Fibroblast of skin of abdomen (primary cell): ENCODE data around the gene CBR4.
A peak's percentile ranks its signal among the peaks of the same experiment; 100 is the strongest.

Experiments
- DNase-seq: peaks from one replicate; pipeline ENCODE4 v3.0.0-alpha.2; 2013

Gene CBR4

DNA sequence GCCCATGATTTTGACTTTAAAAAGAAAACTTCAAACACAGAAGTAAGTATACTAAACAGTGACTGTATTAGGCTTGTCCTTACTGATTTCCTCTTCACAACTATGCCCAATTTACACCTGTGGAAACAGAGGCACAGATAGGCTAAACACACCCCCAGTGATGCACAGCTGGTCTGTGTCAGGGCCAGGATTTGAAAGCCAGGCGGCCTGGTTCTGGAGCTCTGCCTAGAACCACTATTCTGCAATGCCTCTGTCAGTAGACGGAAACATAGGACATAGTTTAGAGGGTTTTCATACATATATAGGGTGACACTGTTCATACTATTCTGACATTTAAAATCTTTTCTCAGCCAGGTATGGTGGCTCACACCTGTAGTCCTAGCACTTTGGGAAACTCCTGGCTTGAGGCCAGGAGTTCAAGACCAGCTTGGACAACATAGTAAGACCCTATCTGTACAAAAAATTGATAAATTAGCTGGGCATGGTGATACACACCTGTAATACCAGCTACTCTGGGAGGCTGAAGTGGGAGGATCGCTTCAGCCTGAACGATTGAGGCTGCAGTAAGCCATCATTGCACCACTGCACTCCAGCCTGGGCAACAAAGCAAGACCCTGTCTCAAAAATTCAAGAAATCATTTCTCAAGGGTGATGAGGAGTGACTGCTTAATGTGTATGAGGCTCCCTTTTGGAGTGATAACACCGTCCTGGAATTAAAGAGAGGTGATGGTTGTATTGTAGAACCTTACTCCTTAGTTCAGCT lies 23.0 kb upstream of the CBR4 start:
- no peak for DNase-seq

DNA sequence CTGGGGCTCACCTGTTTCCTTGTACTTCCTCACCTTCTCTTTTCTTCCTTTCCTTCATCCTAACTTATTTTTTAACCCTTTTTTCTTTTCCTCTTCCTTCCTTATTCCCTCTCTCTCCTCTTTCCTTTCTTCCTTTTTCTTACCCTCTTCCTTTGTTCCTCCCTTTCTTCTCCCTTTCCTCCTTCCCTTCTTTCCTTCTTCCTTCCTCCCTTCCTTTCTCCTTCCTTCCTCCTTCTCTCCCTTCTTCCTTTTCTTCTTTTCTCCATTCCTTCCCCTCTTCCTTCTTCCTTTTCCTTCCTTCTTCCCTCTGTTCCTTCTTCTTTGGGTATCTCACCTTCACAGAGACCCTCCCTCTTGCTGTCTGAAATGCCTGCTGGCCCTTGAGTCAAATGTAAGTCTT lies 22.1 kb upstream of the CBR4 start:
- no peak for DNase-seq

DNA sequence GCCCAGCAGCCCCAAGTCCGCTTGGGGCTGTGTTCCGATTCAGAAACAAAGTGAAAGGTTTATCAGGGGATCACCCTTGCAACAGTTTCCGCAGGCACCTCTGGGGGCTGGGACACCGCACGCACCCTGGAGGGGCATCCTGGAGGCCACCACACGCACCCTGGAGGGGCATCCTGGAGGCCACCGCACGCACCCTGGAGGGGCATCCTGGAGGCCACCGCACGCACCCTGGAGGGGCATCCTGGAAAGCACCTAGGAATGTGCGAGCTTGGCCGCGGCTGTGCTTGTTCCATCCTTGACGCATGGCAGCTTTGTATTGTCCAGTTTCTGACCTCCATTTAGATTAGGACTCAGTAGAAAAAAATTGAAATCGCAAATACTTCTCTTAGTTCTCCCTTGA lies 21.3 kb upstream of the CBR4 start:
- DNase-seq: no peak

DNA sequence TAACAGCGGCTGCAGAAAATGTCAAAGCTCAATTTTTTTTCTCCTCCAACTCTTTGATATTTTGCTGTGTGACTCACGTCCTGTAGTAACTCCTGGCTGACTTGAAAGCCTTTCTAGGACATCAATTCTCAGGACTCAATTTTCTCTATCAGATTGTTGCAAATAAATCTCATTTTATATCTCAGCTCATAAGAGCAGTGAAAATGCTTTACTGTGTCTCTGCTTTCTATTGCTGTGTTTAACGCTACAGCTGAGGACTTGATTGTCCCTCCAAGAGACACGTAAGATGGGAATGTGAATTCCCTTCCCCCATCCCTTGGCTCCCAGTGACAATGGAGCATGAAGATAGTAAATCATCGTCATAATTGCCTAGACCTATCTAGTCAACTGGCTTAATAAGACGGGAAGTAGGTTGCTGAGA lies 20.5 kb upstream of the CBR4 start:
- peak; percentile 18 for DNase-seq

DNA sequence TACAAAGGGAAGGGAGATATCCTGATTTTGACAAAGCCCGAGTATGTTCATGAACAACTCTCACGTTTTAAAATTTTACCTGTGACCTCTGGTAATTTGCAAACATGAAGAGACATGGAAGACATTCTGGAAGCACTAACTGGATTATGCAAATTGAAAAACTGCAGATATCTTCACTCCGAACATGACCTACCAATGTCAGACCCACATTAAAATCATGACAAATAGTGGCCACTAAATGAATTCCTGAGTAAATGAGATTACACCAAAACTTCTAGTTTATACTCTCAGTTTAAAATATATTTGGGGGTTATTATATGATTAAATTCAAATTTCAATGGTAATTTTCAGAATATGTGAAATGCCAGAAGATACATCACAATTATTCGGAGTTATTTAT lies 19.9 kb upstream of the CBR4 start:
- no peak for DNase-seq

- DNase-seq: no peak
Measured at GRCh38 chr4:169027663-169028062, 17.6 kb upstream of the CBR4 start.

DNA sequence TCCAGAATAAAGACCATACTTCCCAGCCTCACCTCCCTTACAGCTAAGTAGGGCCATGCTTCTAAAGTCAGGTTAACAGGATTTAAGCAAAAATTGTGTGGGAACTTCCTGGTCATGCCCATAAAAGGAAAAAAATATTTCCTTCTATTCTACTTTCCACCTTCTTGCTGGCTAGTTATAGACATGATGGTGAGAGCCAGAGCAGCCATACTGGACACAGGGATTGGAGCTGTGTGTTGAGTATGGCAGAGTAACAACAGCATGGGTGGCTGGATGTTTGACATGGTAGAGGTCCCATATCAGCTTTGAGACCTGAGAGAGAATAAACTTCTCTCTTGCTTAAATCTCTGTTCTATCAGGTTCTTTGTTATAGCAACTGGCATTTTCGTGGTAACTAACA lies 15.1 kb upstream of the CBR4 start:
- DNase-seq: no peak

DNA sequence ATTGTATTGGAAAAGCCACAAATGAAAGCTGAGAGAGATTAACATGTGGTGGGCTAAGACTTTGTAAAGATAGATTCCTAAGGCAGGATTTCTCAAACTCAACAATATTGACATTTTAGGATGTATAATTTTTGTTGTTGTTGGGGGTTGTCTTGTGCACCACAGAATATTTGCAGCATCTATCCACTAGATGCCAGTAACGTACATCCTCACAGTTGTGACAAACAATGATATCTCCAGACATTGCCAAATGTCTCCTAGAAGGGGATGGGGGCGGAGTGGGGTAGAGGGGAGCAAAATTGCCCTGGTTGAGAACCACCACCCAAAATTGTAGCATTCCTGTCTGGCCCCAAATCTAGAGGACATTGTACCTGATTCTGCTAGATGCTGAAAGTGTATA lies 14.7 kb upstream of the CBR4 start:
- DNase-seq: peak; percentile 48

GRCh38 chr4:169018406-169018805 lies 8.4 kb upstream of the CBR4 start:
- DNase-seq: no peak

GRCh38 chr4:169017971-169018370 lies 7.9 kb upstream of the CBR4 start:
- DNase-seq: no peak

- DNase-seq: no peak
Measured at GRCh38 chr4:169015186-169015623, 5.2 kb upstream of the CBR4 start.

DNA sequence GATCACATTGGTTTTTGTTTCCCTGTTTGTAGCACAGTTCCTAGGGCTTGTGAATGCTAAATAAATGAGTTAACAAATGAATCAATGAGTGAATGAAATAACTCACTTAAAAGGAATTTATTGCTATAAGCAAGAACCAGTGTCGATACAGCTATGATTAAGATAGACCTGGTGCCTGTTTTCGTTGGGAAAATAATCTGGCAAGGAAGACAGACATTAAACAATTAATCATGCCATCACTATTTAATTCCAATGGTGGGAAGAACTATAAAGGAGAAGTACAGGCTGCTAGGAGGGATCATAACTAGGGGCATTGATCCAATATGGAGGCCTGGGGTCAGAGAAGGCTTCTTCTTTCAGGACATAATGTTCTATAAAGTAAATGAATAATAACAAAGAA lies 4.5 kb upstream of the CBR4 start:
- peak; percentile 28 for DNase-seq

GRCh38 chr4:169013396-169013795 lies 3.3 kb upstream of the CBR4 start:
- no peak for DNase-seq

DNA sequence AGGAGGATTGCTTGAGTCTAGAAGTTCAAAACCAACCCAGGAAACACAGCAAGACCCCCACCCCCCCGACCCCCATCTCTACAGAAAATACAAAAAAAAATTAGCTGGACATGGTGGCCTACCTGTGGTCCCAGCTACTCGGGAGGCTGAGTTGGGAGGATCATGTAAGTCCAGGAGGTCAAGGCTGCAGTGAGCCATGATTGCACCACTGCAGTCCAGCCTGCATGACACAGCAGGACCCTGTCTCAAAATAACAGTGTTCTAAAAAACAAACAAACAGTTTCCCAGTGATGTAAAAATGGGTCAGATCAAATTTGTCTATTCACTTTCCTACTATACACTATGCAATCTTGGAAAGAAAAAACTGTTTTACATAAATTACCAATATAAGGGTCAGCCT lies 2.0 kb upstream of the CBR4 start:
- DNase-seq: no peak

- peak; percentile 62 for DNase-seq
Measured at GRCh38 chr4:169009286-169010124, 550 bp downstream of the CBR4 start.

DNA sequence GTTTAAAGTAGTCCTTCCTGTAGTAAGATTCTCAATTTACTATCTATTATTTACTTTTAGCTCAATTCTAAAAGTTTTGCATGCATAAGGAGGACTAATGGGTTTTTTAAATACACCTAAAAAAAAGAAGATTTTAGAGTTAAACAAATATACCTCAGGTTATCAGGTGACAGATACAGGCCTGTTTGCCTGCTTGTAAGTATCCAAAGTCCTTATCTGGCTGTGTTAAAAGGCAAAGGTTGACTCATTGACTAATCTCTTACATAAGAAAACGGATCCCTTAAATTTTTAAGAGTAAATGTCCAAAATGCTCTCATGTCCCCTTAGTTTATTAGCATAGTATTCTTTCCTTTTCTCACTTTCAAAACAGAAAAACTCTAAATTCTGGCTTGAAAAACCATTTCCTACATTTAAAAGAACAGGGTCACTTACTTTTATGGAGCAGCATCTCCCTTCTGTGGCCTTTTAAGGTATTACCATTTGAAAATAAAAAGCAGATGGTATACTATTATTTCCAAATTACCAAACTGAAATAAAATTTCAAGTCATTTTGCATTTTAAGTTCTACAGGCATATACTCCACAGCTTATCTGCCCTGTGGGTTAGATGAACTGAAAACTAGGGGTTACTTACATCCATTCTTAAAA lies 4.5 kb downstream of the CBR4 start:
- peak; percentile 20 for DNase-seq

- DNase-seq: no peak
Measured at GRCh38 chr4:169000315-169000714, 9.7 kb downstream of the CBR4 start.

- no peak for DNase-seq
Measured at GRCh38 chr4:168999809-169000208, 10.2 kb downstream of the CBR4 start.

GRCh38 chr4:168998596-168998995 lies 11.5 kb downstream of the CBR4 start:
- DNase-seq: no peak

DNA sequence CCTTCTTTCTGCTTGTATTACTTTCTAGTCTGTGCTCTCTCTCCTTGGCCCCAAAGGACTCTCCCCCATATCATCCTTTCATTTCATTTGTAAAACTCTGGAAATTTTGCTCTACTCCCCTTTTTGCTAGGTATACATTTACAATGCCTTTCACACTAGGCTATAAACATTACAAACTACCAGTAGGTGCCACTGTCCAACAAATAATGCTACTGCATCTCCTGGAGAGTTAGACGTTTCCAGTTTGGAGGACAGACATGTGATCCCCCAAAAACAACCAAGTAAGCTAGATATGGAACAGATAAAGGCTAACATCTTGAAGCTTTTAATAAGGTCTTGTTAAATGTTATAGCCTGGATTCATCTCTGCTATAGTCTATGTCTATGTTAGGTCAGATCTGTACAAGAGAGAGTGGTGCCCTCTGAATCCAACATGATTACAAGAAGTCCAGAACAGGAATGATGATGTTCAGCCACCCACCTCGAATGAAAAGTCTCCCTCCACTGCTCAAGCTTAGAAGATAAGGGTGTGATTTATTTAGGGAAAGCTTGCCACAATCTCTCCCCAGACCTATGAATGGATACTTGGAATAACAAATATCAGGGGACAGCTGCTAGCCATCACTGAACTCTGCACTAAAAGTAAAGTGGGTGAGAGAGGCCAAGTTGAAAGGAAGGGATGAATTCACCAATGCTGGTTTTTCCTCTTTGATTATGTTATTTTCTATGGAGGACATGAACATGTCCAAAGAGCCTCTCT lies 14.3 kb downstream of the CBR4 start:
- DNase-seq: peak; percentile 22

GRCh38 chr4:168994958-168995357 lies 15.1 kb downstream of the CBR4 start:
- DNase-seq: no peak

GRCh38 chr4:168993714-168994510 lies 16.1 kb downstream of the CBR4 start:
- DNase-seq: peak; percentile 8
